ENCODE measurements around the gene ADAMTS8. TPM values are rescaled to one million over a fixed set of nuclear protein-coding genes. Genes with fewer than 3 reads are reported as not detected.
A peak's percentile ranks its signal among the peaks of the same experiment; 100 is the strongest.
"Not testable (repeated sequence)": the region's sequence is repeated elsewhere in the genome, so short reads cannot be mapped to it uniquely, and the experiment has no call there.

ADAMTS8 gene
- total RNA-seq, 2 experiments from 2014 or later: not detected

GRCh38 chr11:130439876-130440275 is 11.5 kb upstream of the ADAMTS8 start:
- CTCF ChIA-PET: interaction anchor here (2.5 to 16.1 kb wide), 2 partner anchors 421 to 476 kb away, joined by 7 to 286 read pairs; partner anchors contain the start of gene SNX19
- DNase-seq (no peak), ATAC-seq (no peak)
- H3K27me3 Mint-ChIP-seq: peaks cover 42% of the 10 kb centered on the region
- H3K4me1 Mint-ChIP-seq: peaks cover 33% of the 10 kb centered on the region
- H3K4me3 Mint-ChIP-seq: no peak overlapping the region
- peaks cover 2% of the 10 kb centered on the region for H3K36me3 Mint-ChIP-seq
- H3K9me3 Mint-ChIP-seq (ENCODE audit: low read depth): no peaks in the 10 kb centered on the region
- H3K27ac Mint-ChIP-seq: no peak overlapping the region

GRCh38 chr11:130439160-130439519 is 10.7 kb upstream of the ADAMTS8 start:
- H3K36me3 Mint-ChIP-seq: peaks cover 2% of the 10 kb centered on the region
- no peaks in the 10 kb centered on the region for H3K9me3 Mint-ChIP-seq (ENCODE audit: low read depth)
- H3K27ac Mint-ChIP-seq: peak overlapping the region; percentile 78
- peak overlapping the region; percentile 8 for H3K4me3 Mint-ChIP-seq
- peak; percentile 70 for ATAC-seq
- H3K4me1 Mint-ChIP-seq: peaks cover 33% of the 10 kb centered on the region
- CTCF ChIA-PET: interaction anchor here (2.5 to 16.1 kb wide), 2 partner anchors 421 to 477 kb away, joined by 7 to 286 read pairs; partner anchors contain the start of gene SNX19
- peak; percentile 83 for DNase-seq
- peaks cover 42% of the 10 kb centered on the region for H3K27me3 Mint-ChIP-seq

- peaks cover 41% of the 10 kb centered on the region for H3K27me3 Mint-ChIP-seq
- not testable (repeated sequence) for ATAC-seq; H3K36me3 Mint-ChIP-seq; DNase-seq; H3K9me3 Mint-ChIP-seq (ENCODE audit: low read depth)
- peaks cover 33% of the 10 kb centered on the region for H3K4me1 Mint-ChIP-seq
- CTCF ChIA-PET: interaction anchor here (0.9 to 16.1 kb wide), 6 partner anchors 12 to 477 kb away, joined by 3 to 286 read pairs (median 4); partner anchors contain the start of gene SNX19
- H3K27ac Mint-ChIP-seq: peak overlapping the region; percentile 78
- H3K4me3 Mint-ChIP-seq: peak overlapping the region; percentile 8
Observed at GRCh38 chr11:130438401-130439159, 10.2 kb upstream of the ADAMTS8 start.

- peaks cover 40% of the 10 kb centered on the region for H3K27me3 Mint-ChIP-seq
- H3K4me3 Mint-ChIP-seq: no peak overlapping the region
- no peak for ATAC-seq
- H3K4me1 Mint-ChIP-seq: peaks cover 33% of the 10 kb centered on the region
- no peaks in the 10 kb centered on the region for H3K9me3 Mint-ChIP-seq (ENCODE audit: low read depth)
- H3K27ac Mint-ChIP-seq: no peak overlapping the region
- CTCF ChIA-PET: interaction anchor here (0.8 to 16.1 kb wide), 10 partner anchors 10 to 478 kb away, joined by 3 to 286 read pairs (median 4); partner anchors contain the start of gene SNX19
- peaks cover 2% of the 10 kb centered on the region for H3K36me3 Mint-ChIP-seq
- no peak for DNase-seq
Observed at GRCh38 chr11:130437848-130438247, 9.4 kb upstream of the ADAMTS8 start.

- Mint-ChIP-seq H3K4me1 (peaks cover 33% of the 10 kb centered on the region), H3K27me3 (peaks cover 30% of the 10 kb centered on the region)
- CTCF ChIA-PET: interaction anchor here (2.1 to 16.1 kb wide), 2 partner anchors 416 to 424 kb away, joined by 7 to 286 read pairs; no protein-coding TSS in a partner anchor
Observed at GRCh38 chr11:130436171-130436570, 7.8 kb upstream of the ADAMTS8 start.

GRCh38 chr11:130435671-130436070 is 7.3 kb upstream of the ADAMTS8 start:
- Mint-ChIP-seq H3K9me3 (ENCODE audit: low read depth) (no peaks in the 10 kb centered on the region), H3K36me3 (peaks cover 2% of the 10 kb centered on the region), H3K4me1 (peaks cover 33% of the 10 kb centered on the region), H3K4me3 (no peak overlapping the region), H3K27me3 (peaks cover 29% of the 10 kb centered on the region), H3K27ac (no peak overlapping the region)
- CTCF ChIA-PET: interaction anchor here (0.6 to 16.1 kb wide), 17 partner anchors 10 to 494 kb away, joined by 3 to 286 read pairs (median 4); partner anchors contain the start of genes ADAMTS15 and SNX19
- no peak for ATAC-seq
- DNase-seq: no peak

More at GRCh38 chr11:130436171-130436570, 7.8 kb upstream of the ADAMTS8 start:
- Mint-ChIP-seq H3K4me3 (no peak overlapping the region), H3K9me3 (ENCODE audit: low read depth) (no peaks in the 10 kb centered on the region), H3K36me3 (peaks cover 2% of the 10 kb centered on the region), H3K27ac (no peak overlapping the region)
- ATAC-seq (no peak), DNase-seq (no peak)

- Mint-ChIP-seq H3K27me3 (peaks cover 34% of the 10 kb centered on the region), H3K27ac (no peak overlapping the region), H3K36me3 (no peaks in the 10 kb centered on the region), H3K4me3 (no peak overlapping the region), H3K4me1 (peaks cover 31% of the 10 kb centered on the region), H3K9me3 (ENCODE audit: low read depth) (no peaks in the 10 kb centered on the region)
- ATAC-seq: peak; percentile 82
- peak; percentile 81 for DNase-seq
- CTCF ChIA-PET: interaction anchor here (0.8 to 16.1 kb wide), 30 partner anchors 8 to 482 kb away, joined by 3 to 286 read pairs (median 4); partner anchors contain the start of genes ADAMTS15 and SNX19
Observed at GRCh38 chr11:130434521-130435223, 6.3 kb upstream of the ADAMTS8 start.

GRCh38 chr11:130433357-130433756 is 4.9 kb upstream of the ADAMTS8 start:
- CTCF ChIA-PET: interaction anchor here (0.7 to 16.1 kb wide), 7 partner anchors 15 to 488 kb away, joined by 3 to 286 read pairs (median 3); partner anchors contain the start of gene ADAMTS15
- Mint-ChIP-seq H3K27ac (no peak overlapping the region), H3K27me3 (peaks cover 47% of the 10 kb centered on the region), H3K4me1 (peaks cover 26% of the 10 kb centered on the region), H3K36me3 (no peaks in the 10 kb centered on the region), H3K9me3 (ENCODE audit: low read depth) (no peaks in the 10 kb centered on the region), H3K4me3 (no peak overlapping the region)
- no peak for ATAC-seq
- DNase-seq: no peak

- Mint-ChIP-seq H3K36me3 (no peaks in the 10 kb centered on the region), H3K27ac (no peak overlapping the region), H3K4me3 (no peak overlapping the region), H3K27me3 (peaks cover 47% of the 10 kb centered on the region), H3K9me3 (ENCODE audit: low read depth) (no peaks in the 10 kb centered on the region), H3K4me1 (peaks cover 19% of the 10 kb centered on the region)
- ATAC-seq (no peak), DNase-seq (no peak)
- CTCF ChIA-PET: interaction anchor here (0.7 to 16.1 kb wide), 20 partner anchors 11 to 485 kb away, joined by 3 to 286 read pairs (median 4); partner anchors contain the start of genes ADAMTS15 and SNX19
Observed at GRCh38 chr11:130431801-130432200, 3.4 kb upstream of the ADAMTS8 start.

GRCh38 chr11:130431331-130431773 is 2.9 kb upstream of the ADAMTS8 start:
- no peaks in the 10 kb centered on the region for H3K9me3 Mint-ChIP-seq (ENCODE audit: low read depth)
- H3K27me3 Mint-ChIP-seq: peaks cover 48% of the 10 kb centered on the region
- H3K27ac Mint-ChIP-seq: no peak overlapping the region
- peak; percentile 52 for ATAC-seq
- DNase-seq: peak; percentile 82
- no peak overlapping the region for H3K4me3 Mint-ChIP-seq
- CTCF ChIA-PET: interaction anchor here (0.6 to 16.1 kb wide), 22 partner anchors 10 to 485 kb away, joined by 3 to 286 read pairs (median 4); partner anchors contain the start of genes ADAMTS15 and SNX19
- no peaks in the 10 kb centered on the region for H3K36me3 Mint-ChIP-seq
- peaks cover 16% of the 10 kb centered on the region for H3K4me1 Mint-ChIP-seq

- no peaks in the 10 kb centered on the region for H3K9me3 Mint-ChIP-seq (ENCODE audit: low read depth)
- DNase-seq (no peak), ATAC-seq (no peak)
- H3K4me1 Mint-ChIP-seq: peaks cover 12% of the 10 kb centered on the region
- H3K36me3 Mint-ChIP-seq: no peaks in the 10 kb centered on the region
- CTCF ChIA-PET: interaction anchor here (1.3 to 16.1 kb wide), 3 partner anchors 218 to 464 kb away, joined by 5 to 286 read pairs (median 25); no protein-coding TSS in a partner anchor
- no peak overlapping the region for H3K27ac Mint-ChIP-seq
- H3K27me3 Mint-ChIP-seq: peaks cover 52% of the 10 kb centered on the region
- no peak overlapping the region for H3K4me3 Mint-ChIP-seq
Observed at GRCh38 chr11:130429983-130430382, 1.6 kb upstream of the ADAMTS8 start.

- no peak for ATAC-seq
- Mint-ChIP-seq H3K27me3 (peaks cover 60% of the 10 kb centered on the region), H3K4me3 (no peak overlapping the region), H3K9me3 (ENCODE audit: low read depth) (no peaks in the 10 kb centered on the region), H3K36me3 (no peaks in the 10 kb centered on the region), H3K27ac (no peak overlapping the region), H3K4me1 (peaks cover 12% of the 10 kb centered on the region)
- no peak for DNase-seq
- CTCF ChIA-PET: interaction anchor here (1.3 to 16.1 kb wide), 4 partner anchors 217 to 464 kb away, joined by 3 to 286 read pairs (median 15); no protein-coding TSS in a partner anchor
Observed at GRCh38 chr11:130429120-130429681, 792 bp upstream of the ADAMTS8 start.

Data from activated CD8-positive, alpha-beta memory T cell treated with anti-CD3 and anti-CD28 coated beads, Interleukin-2, amount 10 ng/mL, durations not matched to agents 7 days and 5 days (primary cell).